DND-41 (cell line): ENCODE data around the gene GGA2.

Experiments used
- ATAC-seq: fragments of 200-7000 bp; cut with Tn5 transposase; 3 replicates; pipeline ENCODE4 v1.9.1; 2021; ENCODE audit warnings: low read depth; ENCODE audit not compliant: insufficient read depth
- DNase-seq: peaks from one replicate; pipeline ENCODE4 v3.0.0-alpha.2; 2020
- H2AFZ ChIP-seq: 2 replicates; pipeline ENCODE4 v1.6.0; 2012; ENCODE audit warnings: low read depth, low read length
- H3K27ac ChIP-seq: 2 replicates; pipeline ENCODE4 v1.5.1; 2012; ENCODE audit warnings: low read length, inconsistent platforms
- H3K27me3 ChIP-seq: fragments of 200-600 bp; sonication (generic); 2 replicates; pipeline ENCODE4 v1.6.0; 2012; ENCODE audit warnings: low read length, mild to moderate bottlenecking, inconsistent platforms; ENCODE audit not compliant: insufficient read depth, poor library complexity
- H3K36me3 ChIP-seq: 2 replicates; pipeline ENCODE4 v1.5.1; 2012; ENCODE audit warnings: low read length, inconsistent platforms; ENCODE audit not compliant: insufficient read depth
- H3K4me1 ChIP-seq: 2 replicates; pipeline ENCODE4 v1.5.1; 2012; ENCODE audit warnings: mild to moderate bottlenecking, low read length; ENCODE audit not compliant: insufficient read depth
- H3K4me2 ChIP-seq: 2 replicates; pipeline ENCODE4 v1.6.0; 2012; ENCODE audit warnings: mild to moderate bottlenecking, moderate library complexity, low read length, inconsistent platforms; ENCODE audit not compliant: insufficient read depth
- H3K4me3 ChIP-seq, 2 experiments: fragments of 200-600 bp in 1 of 2; shearing (Covaris generic) in 1 of 2; 2 replicates each; pipeline ENCODE4 v1.5.1; 2012 to 2016; ENCODE audit warnings: inconsistent platforms in 2 of 2, low read length in 2 of 2, mild to moderate bottlenecking in 2 of 2, low read depth in 1 of 2, moderate library complexity in 1 of 2
- H3K79me2 ChIP-seq: 2 replicates; pipeline ENCODE4 v1.6.0; 2012; ENCODE audit warnings: low read length, inconsistent platforms; ENCODE audit not compliant: insufficient read depth
- H3K9ac ChIP-seq: 2 replicates; pipeline ENCODE4 v1.6.0; 2012; ENCODE audit warnings: low read depth, mild to moderate bottlenecking, inconsistent platforms, low read length, moderate library complexity
- H3K9me3 ChIP-seq: 2 replicates; pipeline ENCODE4 v1.5.1; 2012; ENCODE audit warnings: low read length, moderate library complexity, mild to moderate bottlenecking, inconsistent platforms; ENCODE audit not compliant: insufficient read depth, severe bottlenecking
- H4K20me1 ChIP-seq: 2 replicates; pipeline ENCODE4 v1.6.0; 2012; ENCODE audit warnings: low read length; ENCODE audit not compliant: insufficient read depth
- CTCF ChIP-seq: IDR thresholded peaks from 2 replicates; pipeline ENCODE4 v1.5.1; 2012; ENCODE audit warnings: borderline replicate concordance, low read length, moderate library complexity, mild to moderate bottlenecking; ENCODE audit not compliant: poor library complexity, severe bottlenecking; ENCODE audit errors: extremely low read depth
- EZH2 ChIP-seq: IDR thresholded peaks from 3 replicates; pipeline ENCODE4 v1.6.1; 2012; ENCODE audit warnings: borderline replicate concordance, low read depth, mild to moderate bottlenecking, moderate library complexity, low read length, inconsistent platforms; ENCODE audit not compliant: severe bottlenecking

The GGA2 gene

DNA sequence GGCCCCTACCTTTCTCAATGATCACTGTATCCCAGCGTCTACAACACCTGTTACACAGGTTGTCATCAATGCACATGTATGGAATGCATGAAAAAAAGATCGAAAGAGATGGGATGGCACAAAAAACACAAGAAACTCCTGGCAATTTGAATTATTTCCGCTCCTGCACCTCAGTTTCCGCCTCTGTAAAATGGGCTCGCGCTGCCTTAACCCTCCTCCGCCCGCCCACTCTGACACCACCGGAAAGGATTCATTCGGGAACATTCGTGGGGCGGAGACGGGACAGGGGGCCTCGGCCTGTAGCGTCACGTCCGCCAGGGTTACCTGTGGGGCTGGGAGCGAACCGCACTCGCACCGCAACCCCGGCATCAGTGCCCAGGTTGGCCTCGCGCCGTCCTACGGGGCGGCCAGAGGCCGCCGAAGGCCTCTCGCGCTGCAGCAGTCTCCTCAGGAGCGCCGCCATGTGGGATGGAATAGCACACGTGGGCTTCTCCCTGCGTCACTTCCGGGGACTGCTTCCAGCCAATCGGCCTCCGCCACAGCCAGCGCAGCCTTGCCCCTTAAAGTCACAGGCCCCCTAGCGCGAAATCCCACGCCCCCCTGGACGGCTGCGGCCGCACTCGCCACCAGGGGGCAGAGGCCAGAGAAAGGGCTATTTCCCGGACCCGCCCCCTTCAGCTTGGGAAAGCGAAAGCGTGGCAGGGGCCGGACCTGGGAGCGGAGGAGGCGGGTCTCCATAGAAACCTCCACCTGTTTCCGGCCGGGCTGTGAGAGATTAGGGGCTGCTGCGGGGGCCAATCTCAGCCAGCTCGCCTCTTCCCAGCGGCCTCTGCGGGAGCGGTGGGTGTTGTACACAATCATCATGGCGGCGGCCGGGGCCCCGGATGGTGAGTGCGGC lies 46.8 kb upstream of the GGA2 start, which contains the start of the genes EARS2 and UBFD1:
EARS2 (minus strand) TSS at position 470 of the 898 bp plus-strand sequence; CDS start at position 463, 7 bp downstream.
UBFD1 (plus strand) TSS at position 847 of the 898 bp plus-strand sequence; CDS start at position 863, 16 bp downstream.
- Histone ChIP-seq H3K4me1 (peaks cover 39% of the 10 kb centered on the region), H3K36me3 (peaks cover 39% of the 10 kb centered on the region), H3K79me2 (peaks cover 62% of the 10 kb centered on the region), H3K9ac (peak within 1 kb of the TSS; percentile 96), H3K27me3 (no peaks in the 10 kb centered on the region), H3K4me2 (peak within 1 kb of the TSS; percentile 94), H4K20me1 (peaks cover 2% of the 10 kb centered on the region; the same call in 1 of the 2 replicates), H3K4me3 (peak within 1 kb of the TSS; percentile 31 to 93), H2AFZ (peak within 1 kb of the TSS; percentile 87), H3K9me3 (no peaks in the 10 kb centered on the region), H3K27ac (peak within 1 kb of the TSS; percentile 81)
- peak; percentile 92 for ATAC-seq
- DNase-seq: peak; percentile 99
- TF ChIP-seq EZH2: no peak
- peak; percentile 96 for TF ChIP-seq CTCF

DNA sequence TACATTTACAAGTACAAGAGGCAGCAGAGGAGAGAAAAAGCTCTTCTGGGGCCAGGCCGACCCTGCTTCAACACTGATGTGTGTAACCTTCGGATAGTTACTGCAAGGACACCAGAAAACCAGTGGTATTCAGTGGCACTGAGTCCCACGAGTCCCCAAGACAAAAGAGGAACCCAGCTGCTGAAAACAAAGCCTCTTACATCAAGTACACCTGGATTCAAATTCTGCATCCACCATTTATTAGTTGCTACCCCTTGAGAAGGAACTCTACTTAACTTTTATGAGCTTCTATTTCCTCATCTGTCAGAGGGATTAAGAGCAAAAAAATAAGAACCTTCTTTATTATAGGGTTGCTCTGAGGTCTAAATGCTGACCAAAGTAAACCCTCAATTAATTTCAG lies 44.2 kb upstream of the GGA2 start:
- H3K4me3 ChIP-seq: no peak overlapping the region
- peaks cover 31% of the 10 kb centered on the region for H3K4me1 ChIP-seq
- ATAC-seq: no peak
- H4K20me1 ChIP-seq: peaks cover 2% of the 10 kb centered on the region; the same call in 1 of the 2 replicates
- H3K9me3 ChIP-seq: no peaks in the 10 kb centered on the region
- peaks cover 44% of the 10 kb centered on the region for H3K79me2 ChIP-seq
- no peaks in the 10 kb centered on the region for H3K27me3 ChIP-seq
- no peak overlapping the region for H3K9ac ChIP-seq
- H3K27ac ChIP-seq: no peak overlapping the region
- TF ChIP-seq CTCF: no peak
- TF ChIP-seq EZH2: no peak
- DNase-seq: no peak
- peaks cover 33% of the 10 kb centered on the region for H3K36me3 ChIP-seq
- no peak overlapping the region for H2AFZ ChIP-seq
- no peak overlapping the region for H3K4me2 ChIP-seq

DNA sequence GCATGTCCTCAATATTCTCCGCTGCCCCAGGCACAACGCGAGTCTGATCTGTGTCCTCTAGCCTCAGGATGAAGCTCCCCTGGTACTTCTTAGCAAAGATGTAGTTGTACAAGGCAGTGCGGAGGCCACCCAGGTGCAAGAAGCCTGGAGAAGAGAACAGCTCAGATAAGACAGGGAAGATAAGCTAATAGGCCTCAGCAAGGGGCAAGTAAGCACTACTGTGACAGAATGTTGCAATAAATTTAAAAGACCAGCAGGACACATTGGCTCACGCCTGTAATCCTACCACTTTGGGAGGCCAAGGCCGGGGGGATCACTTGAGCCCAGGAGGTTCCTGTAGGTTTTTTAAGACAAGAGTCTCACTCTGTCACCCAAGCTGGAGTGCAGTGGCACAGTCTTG lies 41.9 kb upstream of the GGA2 start:
- no peak overlapping the region for H3K9ac ChIP-seq
- no peaks in the 10 kb centered on the region for H3K27me3 ChIP-seq
- no peak overlapping the region for H3K4me2 ChIP-seq
- TF ChIP-seq CTCF: no peak
- TF ChIP-seq EZH2: no peak
- no peak overlapping the region for H3K27ac ChIP-seq
- H3K4me1 ChIP-seq: peaks cover 17% of the 10 kb centered on the region
- no peak overlapping the region for H2AFZ ChIP-seq
- H3K79me2 ChIP-seq: peaks cover 24% of the 10 kb centered on the region
- H3K36me3 ChIP-seq: peaks cover 44% of the 10 kb centered on the region
- DNase-seq (no peak), ATAC-seq (no peak)
- no peaks in the 10 kb centered on the region for H4K20me1 ChIP-seq
- H3K4me3 ChIP-seq: no peak overlapping the region
- H3K9me3 ChIP-seq: no peaks in the 10 kb centered on the region
